AG04450 (cell line): Measurements from ENCODE around the gene NOTCH1. TPM values are rescaled to one million over a fixed set of nuclear protein-coding genes. Genes with fewer than 3 reads are reported as not detected.

Experiments
- CTCF ChIA-PET: fragments of 300-600, 350-600 bp; formaldehyde crosslinking; extraction: SDS; loops from one replicate; lab custom pipeline; 2022; ENCODE audit warnings: antibody characterized with exemption, inconsistent platforms; lab: Charles Lee
- POLR2A ChIA-PET: fragments of 350-600 bp; formaldehyde crosslinking; extraction: SDS; loops from one replicate; lab custom pipeline; 2021; ENCODE audit warnings: antibody characterized with exemption, inconsistent platforms; lab: Yijun Ruan, JAX
- DNase-seq: peaks from one replicate; pipeline ENCODE4 v3.0.0-alpha.2; 2011; ENCODE audit warnings: low read depth, low spot score
- H3K27ac ChIP-seq: one replicate; pipeline ENCODE4 v1.5.1; 2012; ENCODE audit warnings: low read depth, low read length, control low read depth
- H3K27me3 ChIP-seq: one replicate; pipeline ENCODE4 v1.6.0; 2012; ENCODE audit warnings: low read length; ENCODE audit not compliant: control insufficient read depth, insufficient read depth
- H3K4me3 ChIP-seq: 2 replicates; pipeline ENCODE4 v1.5.1; 2011; ENCODE audit warnings: mild to moderate bottlenecking, low read depth, low read length, control low read depth
- H3K9me3 ChIP-seq: 2 replicates; pipeline ENCODE4 v1.5.1; 2012; ENCODE audit warnings: low read length; ENCODE audit not compliant: control insufficient read depth, insufficient read depth
- CTCF ChIP-seq: IDR thresholded peaks from 2 replicates; pipeline ENCODE4 v1.5.1; 2011; ENCODE audit warnings: low read depth, low read length, control low read depth, inconsistent platforms
- polyA plus RNA-seq: library from polyadenylated mRNA; depleted of rRNA; stranded (reverse); fragments of >200 nt; gene quantifications from 2 replicates; pipeline ENCODE4 v1.2.3, GENCODE V29; 2011

The NOTCH1 gene
- polyA plus RNA-seq, 1 experiment = 0.89 TPM

- no peak for TF ChIP-seq CTCF
- CTCF ChIA-PET = no interaction called here
- POLR2A ChIA-PET = no interaction called here
Observed at GRCh38 chr9:136508729-136509500, 36.9 kb downstream of the NOTCH1 start.

GRCh38 chr9:136507992-136508375, 37.9 kb downstream of the NOTCH1 start:
- no peak for TF ChIP-seq CTCF

More at GRCh38 chr9:136508729-136509500, 36.9 kb downstream of the NOTCH1 start:
- peaks cover 7% of the 10 kb centered on the region; the same call in 1 of the 2 replicates for H3K9me3 ChIP-seq
- H3K27me3 ChIP-seq = no peaks in the 10 kb centered on the region
- H3K27ac ChIP-seq = no peak overlapping the region
- H3K4me3 ChIP-seq = no peak overlapping the region
- DNase-seq = no peak

GRCh38 chr9:136507221-136507991, 38.4 kb downstream of the NOTCH1 start:
- Histone ChIP-seq H3K27me3 (no peaks in the 10 kb centered on the region), H3K9me3 (no peaks in the 10 kb centered on the region; the same call in 1 of the 2 replicates), H3K27ac (no peak overlapping the region), H3K4me3 (no peak overlapping the region)
- no peak for TF ChIP-seq CTCF
- DNase-seq = no peak
- ChIA-PET POLR2A (no interaction called here), CTCF (no interaction called here)

More at GRCh38 chr9:136507992-136508375, 37.9 kb downstream of the NOTCH1 start:
- no peak for DNase-seq
- H3K27ac ChIP-seq = no peak overlapping the region
- H3K4me3 ChIP-seq = no peak overlapping the region
- ChIA-PET CTCF (no interaction called here), POLR2A (no interaction called here)
- no peaks in the 10 kb centered on the region for H3K27me3 ChIP-seq
- peaks cover 1% of the 10 kb centered on the region; the same call in 1 of the 2 replicates for H3K9me3 ChIP-seq

DNA sequence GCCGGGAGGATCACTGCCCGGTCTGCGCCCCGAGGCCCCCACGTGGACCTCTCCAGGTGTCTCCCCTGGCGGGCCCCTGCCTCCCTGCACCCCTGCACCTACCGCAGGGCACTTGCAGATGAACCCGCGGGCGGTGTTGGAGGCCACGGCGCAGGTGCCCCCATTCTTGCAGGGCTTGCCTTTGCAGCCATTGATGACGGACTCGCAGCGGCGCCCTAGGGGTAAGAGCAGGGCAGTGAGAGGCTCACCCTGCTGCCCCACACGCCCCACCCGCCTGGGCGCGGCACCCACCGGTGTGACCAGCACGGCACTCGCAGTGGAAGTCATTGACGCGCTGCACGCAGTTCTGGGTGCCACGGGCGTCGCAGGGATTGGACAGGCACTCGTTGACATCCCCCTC, 39.4 kb downstream of the NOTCH1 start:
- no peak overlapping the region for H3K27ac ChIP-seq
- CTCF ChIA-PET = no interaction called here
- DNase-seq = no peak

More for the DNA sequence above, 39.4 kb downstream of the NOTCH1 start:
- TF ChIP-seq CTCF = no peak
- POLR2A ChIA-PET = no interaction called here
- Histone ChIP-seq H3K9me3 (no peaks in the 10 kb centered on the region; the same call in 1 of the 2 replicates), H3K4me3 (no peak overlapping the region), H3K27me3 (no peaks in the 10 kb centered on the region)
